Measurements from ENCODE around the gene PDLIM7.
"Not testable (repeated sequence)": the region's sequence is repeated elsewhere in the genome, so short reads cannot be mapped to it uniquely, and the experiment has no call there.

Gene PDLIM7, protein sequence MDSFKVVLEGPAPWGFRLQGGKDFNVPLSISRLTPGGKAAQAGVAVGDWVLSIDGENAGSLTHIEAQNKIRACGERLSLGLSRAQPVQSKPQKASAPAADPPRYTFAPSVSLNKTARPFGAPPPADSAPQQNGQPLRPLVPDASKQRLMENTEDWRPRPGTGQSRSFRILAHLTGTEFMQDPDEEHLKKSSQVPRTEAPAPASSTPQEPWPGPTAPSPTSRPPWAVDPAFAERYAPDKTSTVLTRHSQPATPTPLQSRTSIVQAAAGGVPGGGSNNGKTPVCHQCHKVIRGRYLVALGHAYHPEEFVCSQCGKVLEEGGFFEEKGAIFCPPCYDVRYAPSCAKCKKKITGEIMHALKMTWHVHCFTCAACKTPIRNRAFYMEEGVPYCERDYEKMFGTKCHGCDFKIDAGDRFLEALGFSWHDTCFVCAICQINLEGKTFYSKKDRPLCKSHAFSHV

GRCh38 chr5:177497292-177498012, at the start of gene PDLIM7:
TSS of gene PDLIM7 (minus strand) at chr5:177497604. CDS start at chr5:177496512, 1,092 bp downstream.
- peak; percentile 91 for FAIRE-seq
- peak; percentile 98 for DNase-seq (ENCODE audit: insufficient read length, low spot score)

GRCh38 chr5:177546258-177546741, 48.9 kb upstream of the PDLIM7 start:
- no peak for FAIRE-seq
- no peak for DNase-seq (ENCODE audit: insufficient read length, low spot score)

DNA sequence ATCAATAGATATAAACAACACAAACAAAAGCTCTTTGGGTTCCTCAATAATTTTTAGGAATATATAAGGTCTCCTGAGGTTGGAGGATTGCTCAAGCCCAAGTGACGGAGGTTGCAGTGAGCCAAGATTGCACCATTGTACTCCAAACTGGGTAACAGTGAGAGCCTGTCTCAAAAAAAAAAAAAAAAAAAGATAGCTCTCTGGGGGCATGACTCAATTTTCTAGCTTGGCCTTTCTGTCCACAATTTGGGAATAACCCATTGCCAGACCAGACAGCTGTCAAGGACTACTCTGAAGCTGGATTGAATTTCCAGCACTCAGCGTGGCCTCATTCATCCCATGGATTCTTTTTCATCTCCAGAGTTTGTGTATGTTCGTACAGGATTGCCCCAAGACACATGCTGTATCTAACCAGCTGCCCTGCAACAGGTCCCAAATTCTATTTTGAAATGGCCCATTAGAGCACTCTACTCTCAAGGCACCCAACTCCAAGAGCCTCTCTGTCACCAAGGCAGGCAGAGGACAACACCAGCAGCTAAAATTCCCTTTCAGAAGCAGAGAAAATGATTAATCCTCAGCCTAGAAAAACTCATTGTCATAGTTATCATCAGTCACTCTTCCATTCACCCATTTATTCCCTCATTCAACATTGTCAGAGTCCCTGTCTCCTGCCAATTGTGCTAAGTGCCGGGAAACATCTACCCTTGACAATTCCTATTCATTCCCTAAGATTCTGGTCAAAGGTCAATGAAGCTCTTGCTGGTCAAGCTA, 48.3 kb upstream of the PDLIM7 start:
- FAIRE-seq (no peak), DNase-seq (ENCODE audit: insufficient read length, low spot score) (no peak)

DNA sequence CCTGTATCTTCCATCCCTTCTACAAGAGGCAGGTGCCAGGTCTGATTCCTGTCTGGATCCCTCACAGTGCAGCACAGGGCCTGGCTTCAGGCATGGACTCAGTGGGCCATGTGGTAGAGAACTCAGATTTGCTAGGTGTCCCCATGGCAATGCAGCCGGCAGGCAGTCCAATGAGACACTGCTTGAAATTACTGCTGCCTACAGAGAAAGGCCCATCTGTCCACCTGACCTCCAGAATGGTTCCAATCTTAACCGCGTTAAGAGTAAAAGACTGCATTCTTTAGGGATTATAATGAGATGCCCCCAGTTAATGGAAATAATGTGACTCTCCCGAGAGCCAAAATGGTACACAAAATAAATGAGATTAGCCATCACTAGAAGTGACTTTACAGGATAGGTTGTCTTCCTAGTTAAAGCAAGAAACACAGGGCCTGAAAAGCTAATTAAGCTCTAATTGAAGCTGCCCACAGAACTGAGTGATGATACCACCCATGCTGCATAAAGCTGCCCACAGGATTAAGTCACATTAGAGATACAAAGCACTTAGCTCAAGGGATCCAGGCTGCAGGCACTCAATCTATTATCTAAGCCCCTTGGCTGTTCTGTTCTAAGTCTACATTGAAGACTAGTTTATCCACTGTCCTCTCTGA, 45.5 kb upstream of the PDLIM7 start:
- no peak for FAIRE-seq

GRCh38 chr5:177540438-177540837, 43.0 kb upstream of the PDLIM7 start:
- DNase-seq (ENCODE audit: insufficient read length, low spot score) (no peak), FAIRE-seq (no peak)

More for the DNA sequence above, 45.5 kb upstream of the PDLIM7 start:
- no peak for DNase-seq (ENCODE audit: insufficient read length, low spot score)

DNA sequence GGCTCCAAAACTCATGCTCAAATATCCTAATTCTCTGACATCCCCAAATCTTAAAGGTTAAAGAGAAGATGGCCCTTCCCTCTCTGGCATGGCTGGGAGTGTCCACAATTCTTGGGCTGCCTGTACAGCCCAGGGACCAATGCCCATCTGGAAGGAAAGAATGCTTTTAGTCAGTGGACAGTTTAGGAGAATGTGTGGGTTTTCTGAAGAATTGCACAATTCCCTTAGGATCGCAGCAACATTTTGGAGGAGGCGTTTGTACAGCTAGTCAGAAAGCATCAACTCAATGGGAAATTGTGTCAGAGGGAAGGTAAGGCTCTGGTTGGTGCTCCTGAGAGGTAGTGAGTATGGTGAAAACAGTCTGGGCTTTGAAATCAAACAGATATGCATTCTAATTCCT, 42.0 kb upstream of the PDLIM7 start:
- FAIRE-seq (no peak), DNase-seq (ENCODE audit: insufficient read length, low spot score) (no peak)

GRCh38 chr5:177538876-177539275, 41.5 kb upstream of the PDLIM7 start:
- DNase-seq (ENCODE audit: insufficient read length, low spot score) (no peak), FAIRE-seq (no peak)

DNA sequence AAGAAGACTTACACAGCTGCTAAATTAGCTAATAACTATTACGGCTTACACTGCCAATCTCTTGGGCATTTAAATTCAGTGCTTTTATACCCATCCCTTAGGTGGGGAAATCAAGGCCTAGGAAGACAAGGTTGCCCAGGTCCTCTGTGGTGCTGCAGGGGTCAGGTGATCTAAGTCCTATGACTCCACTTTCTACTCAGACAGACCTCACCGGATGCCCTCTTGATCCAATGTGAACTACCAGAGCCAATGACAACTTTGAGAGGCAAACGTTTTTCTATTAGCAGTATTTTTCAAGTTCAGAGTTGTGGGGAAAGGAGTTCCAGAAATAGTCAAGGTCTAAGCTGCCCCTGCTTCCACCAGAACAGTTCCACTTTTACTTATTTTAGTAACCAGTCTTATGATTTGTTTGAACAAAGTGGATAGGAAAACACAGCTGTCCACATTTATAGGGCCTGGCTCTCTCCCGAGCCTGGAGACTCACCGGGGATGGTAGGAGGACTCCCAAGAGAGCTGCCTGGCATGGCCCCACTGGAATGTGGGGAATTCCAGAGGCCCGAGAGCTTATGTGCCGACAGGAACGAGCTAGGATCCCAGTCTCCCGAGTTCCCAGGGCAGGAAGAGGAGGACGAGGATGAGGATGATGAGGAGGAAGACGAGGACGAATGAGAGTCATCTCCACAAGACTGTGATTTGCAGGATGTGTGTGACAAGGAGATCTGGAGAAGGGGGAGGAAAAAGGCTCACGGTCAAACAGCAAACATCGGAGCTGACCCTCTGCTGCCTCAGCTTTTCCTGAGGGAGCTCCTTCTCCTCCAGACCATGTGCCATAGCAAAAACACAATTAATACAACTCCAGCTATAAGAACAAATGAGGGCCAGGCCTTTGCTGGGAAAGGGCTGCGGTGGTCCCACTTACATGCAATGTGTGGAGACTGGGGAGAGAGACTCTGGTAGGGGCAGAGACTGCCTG, 40.3 kb upstream of the PDLIM7 start:
- FAIRE-seq (no peak), DNase-seq (ENCODE audit: insufficient read length, low spot score) (no peak)

DNA sequence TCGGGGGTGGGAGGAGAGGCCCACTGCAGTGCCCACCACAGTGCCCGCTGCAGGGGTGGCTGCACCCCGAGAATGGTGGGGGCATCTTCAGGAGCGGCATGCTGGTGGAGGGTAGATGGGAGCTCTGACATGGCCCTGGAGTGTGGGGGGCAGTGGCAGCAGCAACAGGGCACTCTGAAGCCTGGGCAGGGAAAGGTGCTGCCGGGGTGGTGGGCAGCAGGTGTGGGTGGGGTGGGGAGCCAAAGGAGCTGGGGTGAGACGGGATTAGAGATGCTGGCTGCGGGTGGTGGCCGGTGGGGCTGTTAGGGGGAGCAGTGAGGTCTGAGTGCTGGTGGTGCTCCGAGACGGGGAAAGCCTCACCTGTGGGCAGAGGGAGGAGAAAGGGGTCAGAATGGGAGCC, 39.0 kb upstream of the PDLIM7 start:
- DNase-seq (ENCODE audit: insufficient read length, low spot score) (no peak), FAIRE-seq (no peak)

DNA sequence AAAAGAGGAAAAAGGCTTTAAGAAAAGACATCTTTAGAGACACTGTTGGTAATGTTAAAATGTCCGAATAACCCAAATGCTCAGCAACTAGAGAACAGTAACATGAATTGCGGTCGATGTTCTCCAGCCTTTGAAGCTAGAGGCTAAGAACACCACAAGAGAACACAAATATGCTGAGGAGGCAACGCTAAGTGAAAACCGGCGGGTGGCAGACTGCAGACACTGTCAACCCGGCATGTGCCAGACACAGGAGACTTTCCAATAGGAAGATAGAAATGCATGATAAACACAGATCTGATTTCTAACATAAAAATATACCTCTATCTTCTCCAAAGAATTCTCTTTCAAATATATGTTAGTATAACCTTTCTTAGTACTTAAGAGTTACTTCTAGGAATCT, 37.7 kb upstream of the PDLIM7 start:
- no peak for DNase-seq (ENCODE audit: insufficient read length, low spot score)
- FAIRE-seq: no peak

DNA sequence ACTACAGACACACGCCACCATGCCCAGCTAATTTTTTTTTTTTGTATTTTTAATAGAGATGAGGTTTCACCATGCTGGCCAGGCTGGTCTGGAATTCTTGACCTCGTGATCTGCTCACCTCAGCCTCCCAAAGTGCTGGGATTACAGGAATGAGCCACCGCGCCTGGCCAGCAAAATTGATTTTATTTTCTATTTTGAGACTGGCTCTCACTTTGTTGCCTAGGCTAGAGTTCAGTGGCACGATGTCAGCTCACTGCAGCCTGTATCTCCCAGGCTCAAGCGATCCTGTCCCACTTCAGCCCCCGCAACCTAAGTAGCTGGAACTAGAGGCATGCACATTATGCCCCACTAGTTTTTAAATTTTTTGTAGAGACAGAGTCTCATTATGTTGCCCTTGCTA, 37.0 kb upstream of the PDLIM7 start:
- FAIRE-seq; DNase-seq (ENCODE audit: insufficient read length, low spot score): not testable (repeated sequence)

DNA sequence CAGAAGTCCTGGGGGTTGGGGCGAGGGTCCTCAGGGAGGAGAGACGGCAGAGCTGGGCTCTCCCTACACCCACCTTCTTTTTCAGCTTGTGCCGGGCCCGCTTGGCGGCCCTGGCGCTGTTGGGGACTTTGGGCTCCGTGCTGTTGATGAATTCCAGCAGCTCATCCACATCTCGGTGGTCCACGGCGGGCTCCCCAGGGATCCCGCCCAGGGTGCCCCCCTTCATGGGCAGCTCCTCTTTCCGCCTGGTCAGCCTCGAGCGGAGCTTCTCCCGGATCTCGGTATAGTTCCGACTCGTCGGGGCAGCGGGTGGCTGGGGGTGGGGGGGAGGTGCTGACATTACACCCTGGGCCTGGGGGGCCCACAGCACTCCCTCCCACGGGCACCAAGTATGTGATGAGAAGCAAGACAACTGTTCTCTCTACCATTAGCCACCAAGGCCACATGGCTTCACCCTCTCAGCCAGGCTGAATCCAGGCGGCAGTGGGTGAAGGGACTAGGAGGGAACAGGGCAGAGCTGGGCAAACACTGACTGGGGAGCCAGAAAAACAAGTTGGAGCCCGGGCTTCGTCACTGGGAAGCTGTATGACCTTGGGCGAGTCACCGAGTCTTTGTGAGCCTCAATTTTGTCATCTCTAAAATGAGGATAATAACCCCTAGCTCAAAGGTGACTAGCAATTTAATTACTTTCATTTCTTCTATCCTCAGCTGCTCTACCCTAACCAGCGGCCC, 34.0 kb upstream of the PDLIM7 start:
- no peak for FAIRE-seq
- no peak for DNase-seq (ENCODE audit: insufficient read length, low spot score)

DNA sequence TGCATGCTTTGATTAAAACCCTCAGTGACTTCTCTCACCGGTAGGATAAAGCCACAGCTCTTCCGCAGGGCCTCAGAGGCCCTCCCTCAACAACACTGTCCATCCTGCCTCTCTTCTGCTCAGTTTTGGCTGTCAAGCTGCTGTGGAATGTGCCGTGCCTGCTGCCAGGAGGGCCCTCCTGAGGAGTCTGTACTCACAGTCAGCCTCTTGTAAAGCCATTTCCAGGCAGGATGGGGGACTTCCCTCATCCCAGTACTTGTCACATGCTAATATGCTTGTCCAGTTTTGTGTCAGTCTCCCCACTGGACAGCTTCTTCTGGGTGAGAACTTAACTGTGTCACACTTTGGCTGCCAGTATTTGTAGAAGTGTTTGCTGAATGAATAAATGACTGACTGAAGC, 33.2 kb upstream of the PDLIM7 start:
- FAIRE-seq: no peak

GRCh38 chr5:177529247-177530203, 32.1 kb upstream of the PDLIM7 start:
- FAIRE-seq (no peak), DNase-seq (ENCODE audit: insufficient read length, low spot score) (no peak)

More for the DNA sequence above, 33.2 kb upstream of the PDLIM7 start:
- no peak for DNase-seq (ENCODE audit: insufficient read length, low spot score)

- DNase-seq (ENCODE audit: insufficient read length, low spot score): no peak
- FAIRE-seq: no peak
Measured at GRCh38 chr5:177528631-177529030, 31.2 kb upstream of the PDLIM7 start.

- DNase-seq (ENCODE audit: insufficient read length, low spot score) (no peak), FAIRE-seq (no peak)
Measured at GRCh38 chr5:177527595-177527994, 30.2 kb upstream of the PDLIM7 start.

GRCh38 chr5:177526791-177527190, 29.4 kb upstream of the PDLIM7 start:
- DNase-seq (ENCODE audit: insufficient read length, low spot score) (no peak), FAIRE-seq (no peak)

GRCh38 chr5:177526191-177526590, 28.8 kb upstream of the PDLIM7 start:
- DNase-seq (ENCODE audit: insufficient read length, low spot score) (no peak), FAIRE-seq (no peak)
